ENCODE results near the gene GABPA.

GABPA gene

DNA sequence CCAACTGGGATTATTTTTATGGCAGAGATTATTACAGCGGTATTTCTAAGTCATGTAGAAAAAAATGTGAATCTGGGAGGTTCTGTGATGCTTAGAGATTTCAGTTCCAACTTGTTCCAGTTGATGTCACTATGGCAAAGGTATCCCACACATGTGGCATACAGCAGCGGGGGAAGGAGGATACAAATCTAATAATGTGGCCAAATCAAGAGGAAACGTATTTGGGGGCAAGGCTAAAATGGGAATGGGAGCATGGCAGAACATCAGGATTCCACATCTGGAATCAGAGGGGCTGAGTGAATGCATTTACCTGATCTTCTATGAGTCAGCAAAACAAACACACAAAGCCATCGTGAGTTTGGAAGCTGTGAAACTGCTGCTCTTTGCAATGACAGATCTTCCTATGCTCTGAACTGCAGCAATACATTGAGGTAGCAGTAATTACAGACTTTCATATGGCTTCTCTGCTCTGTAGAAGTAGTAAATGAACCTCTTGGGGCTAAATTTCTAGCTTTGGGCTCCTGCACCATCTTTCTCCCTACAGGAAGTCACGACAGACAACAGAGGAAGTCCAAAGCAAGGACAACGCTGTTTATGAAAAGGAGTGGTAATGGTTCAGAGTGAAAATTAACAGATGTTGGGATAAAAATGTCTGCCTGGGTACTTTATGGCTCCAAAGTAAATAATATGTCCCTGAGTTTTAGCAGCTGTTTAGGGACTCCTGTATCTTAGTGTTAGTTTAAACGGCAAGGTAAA is 55.5 kb downstream of the GABPA start:
- TF ChIP-seq, protein P1, sequence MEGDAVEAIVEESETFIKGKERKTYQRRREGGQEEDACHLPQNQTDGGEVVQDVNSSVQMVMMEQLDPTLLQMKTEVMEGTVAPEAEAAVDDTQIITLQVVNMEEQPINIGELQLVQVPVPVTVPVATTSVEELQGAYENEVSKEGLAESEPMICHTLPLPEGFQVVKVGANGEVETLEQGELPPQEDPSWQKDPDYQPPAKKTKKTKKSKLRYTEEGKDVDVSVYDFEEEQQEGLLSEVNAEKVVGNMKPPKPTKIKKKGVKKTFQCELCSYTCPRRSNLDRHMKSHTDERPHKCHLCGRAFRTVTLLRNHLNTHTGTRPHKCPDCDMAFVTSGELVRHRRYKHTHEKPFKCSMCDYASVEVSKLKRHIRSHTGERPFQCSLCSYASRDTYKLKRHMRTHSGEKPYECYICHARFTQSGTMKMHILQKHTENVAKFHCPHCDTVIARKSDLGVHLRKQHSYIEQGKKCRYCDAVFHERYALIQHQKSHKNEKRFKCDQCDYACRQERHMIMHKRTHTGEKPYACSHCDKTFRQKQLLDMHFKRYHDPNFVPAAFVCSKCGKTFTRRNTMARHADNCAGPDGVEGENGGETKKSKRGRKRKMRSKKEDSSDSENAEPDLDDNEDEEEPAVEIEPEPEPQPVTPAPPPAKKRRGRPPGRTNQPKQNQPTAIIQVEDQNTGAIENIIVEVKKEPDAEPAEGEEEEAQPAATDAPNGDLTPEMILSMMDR (IDR thresholded peaks at IDR 0.05; ENCODE audit: low read depth, low read length) = peak; percentile 11; the same call in 1 of the 2 replicates

DNA sequence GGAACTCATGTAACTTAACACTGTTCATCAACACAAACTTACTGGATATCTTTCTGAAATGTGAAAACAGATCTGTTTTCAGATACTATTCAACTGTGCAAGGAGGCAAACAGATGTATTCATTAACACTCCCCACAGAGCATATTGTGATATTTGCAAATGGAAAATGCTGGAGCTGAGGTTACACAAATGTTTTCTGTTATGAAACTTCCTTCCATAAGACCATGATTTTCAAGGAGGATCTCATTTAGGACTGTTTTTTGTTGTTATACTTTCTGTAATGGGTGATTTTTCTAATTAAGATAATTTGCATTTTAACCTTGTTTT is 56.1 kb downstream of the GABPA start:
- H3K4me3 ChIP-seq (ENCODE audit: low read depth, low read length) = peak overlapping the region; percentile 53
- TF ChIP-seq, protein P1 (IDR thresholded peaks at IDR 0.05; ENCODE audit: low read depth, low read length) = no peak

More for the DNA sequence above, 55.5 kb downstream of the GABPA start:
- H3K4me3 ChIP-seq (ENCODE audit: low read depth, low read length) = peak overlapping the region; percentile 53

DNA sequence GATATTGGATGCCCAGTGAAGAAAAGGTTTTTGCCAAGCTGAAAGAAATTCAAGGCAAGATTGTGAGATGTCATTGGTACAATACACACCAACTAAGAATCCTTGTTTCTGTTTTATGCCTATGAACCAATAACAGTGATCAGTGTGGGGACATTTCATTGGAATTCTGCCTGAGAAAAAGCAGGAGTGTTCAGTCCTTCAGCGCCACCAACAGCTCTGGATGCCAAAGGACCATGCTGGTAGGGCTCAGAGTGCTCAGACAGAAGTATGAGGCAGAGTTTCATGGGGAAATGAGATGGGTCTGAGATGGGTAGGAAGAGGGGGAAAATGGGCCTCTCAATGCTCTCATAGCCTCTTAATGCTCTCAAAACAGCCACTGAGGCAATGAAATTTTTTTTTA is 56.5 kb downstream of the GABPA start:
- TF ChIP-seq, protein P1 (IDR thresholded peaks at IDR 0.05; ENCODE audit: low read depth, low read length) = no peak
- no peak overlapping the region for H3K4me3 ChIP-seq (ENCODE audit: low read depth, low read length)

- TF ChIP-seq, protein P1 (IDR thresholded peaks at IDR 0.05; ENCODE audit: low read depth, low read length) = peak; percentile 100
- no peak overlapping the region for H3K4me3 ChIP-seq (ENCODE audit: low read depth, low read length)
Measured at GRCh38 chr21:25801217-25802014, 66.6 kb downstream of the GABPA start.

GRCh38 chr21:25806060-25806459 is 71.3 kb downstream of the GABPA start:
- TF ChIP-seq, protein P1 (IDR thresholded peaks at IDR 0.05; ENCODE audit: low read depth, low read length) = no peak
- H3K4me3 ChIP-seq (ENCODE audit: low read depth, low read length) = no peak overlapping the region

DNA sequence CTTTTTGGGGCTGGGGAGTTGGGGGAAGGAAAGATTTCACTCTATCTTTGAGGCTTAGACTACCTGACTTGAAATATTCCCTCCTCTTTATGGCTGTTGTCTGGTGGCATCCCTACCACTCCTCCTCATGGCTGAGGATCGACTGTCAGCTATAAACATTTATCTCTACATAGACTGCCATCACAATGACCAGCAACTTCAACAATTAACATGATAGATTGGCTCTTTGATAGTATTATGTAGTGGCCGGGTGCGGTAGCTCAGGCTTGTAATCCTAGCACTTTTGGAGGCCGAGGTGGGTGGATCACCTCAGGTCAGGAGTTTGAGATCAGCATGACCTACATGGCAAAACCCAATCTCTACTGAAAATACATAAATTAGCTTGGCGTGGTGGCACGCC is 72.4 kb downstream of the GABPA start:
- TF ChIP-seq, protein P1 (IDR thresholded peaks at IDR 0.05; ENCODE audit: low read depth, low read length) = no peak
- H3K4me3 ChIP-seq (ENCODE audit: low read depth, low read length) = no peak overlapping the region

- TF ChIP-seq, protein P1 (IDR thresholded peaks at IDR 0.05; ENCODE audit: low read depth, low read length) = no peak
- no peak overlapping the region for H3K4me3 ChIP-seq (ENCODE audit: low read depth, low read length)
Measured at GRCh38 chr21:25809013-25809412, 74.2 kb downstream of the GABPA start.

Data from WI38 (cell line).